Kidney (tissue), 14 donors: ENCODE data around the gene BABAM2. TPM values are rescaled to one million over a fixed set of nuclear protein-coding genes. Genes with fewer than 3 reads are reported as not detected.
A peak's percentile ranks its signal among the peaks of the same experiment; 100 is the strongest.

ENCODE experiments used
- DNase-seq, 5 donors: peaks; one replicate each; pipeline ENCODE4 v3.0.0-alpha.2; 2013 to 2020
- FAIRE-seq: peaks from 2 replicates; lab custom pipeline; 2012; peaks lifted over from hg19 to GRCh38; lab: Jason Lieb, UNC
- H3K27ac ChIP-seq, 2 donors: one replicate each; pipeline ENCODE4 v1.7.0; 2013; ENCODE audit warnings: low read depth in 2 of 2, low read length in 2 of 2, inconsistent platforms in 1 of 2
- H3K27me3 ChIP-seq: one replicate; pipeline ENCODE4 v1.7.1; 2013; ENCODE audit warnings: low read length, inconsistent platforms; ENCODE audit not compliant: control insufficient read depth, insufficient read depth
- H3K36me3 ChIP-seq, 3 donors: one replicate each; pipeline versions ENCODE4 v1.7.0 to v1.7.1; 2013; ENCODE audit warnings: low read length in 3 of 3, control low read depth in 1 of 3, inconsistent platforms in 1 of 3; ENCODE audit not compliant: insufficient read depth in 3 of 3, control insufficient read depth in 2 of 3
- H3K4me1 ChIP-seq, 3 donors: one replicate each; pipeline versions ENCODE4 v1.7.0 to v1.7.1; 2013; ENCODE audit warnings: low read length in 3 of 3, inconsistent platforms in 1 of 3, low read depth in 1 of 3; ENCODE audit not compliant: control insufficient read depth in 2 of 3, insufficient read depth in 2 of 3
- H3K4me3 ChIP-seq, 3 donors: one replicate each; pipeline versions ENCODE4 v1.7.0 to v1.8.1; 2013; ENCODE audit warnings: low read length in 3 of 3, control low read depth in 1 of 3, inconsistent platforms in 1 of 3
- H3K9ac ChIP-seq, 3 donors: one replicate each; pipeline versions ENCODE4 v1.7.0 to v1.7.1; 2013; ENCODE audit warnings: low read length in 3 of 3, control low read depth in 1 of 3, inconsistent platforms in 1 of 3
- H3K9me3 ChIP-seq, 3 donors: one replicate each; pipeline versions ENCODE4 v1.7.0 to v1.7.1; 2013; ENCODE audit warnings: low read length in 3 of 3, control low read depth in 1 of 3, inconsistent platforms in 1 of 3; ENCODE audit not compliant: control insufficient read depth in 2 of 3, insufficient read depth in 1 of 3
- CTCF ChIP-seq: IDR thresholded peaks from 3 replicates; pipeline ENCODE4 v1.5.1; 2012; ENCODE audit warnings: mild to moderate bottlenecking, moderate library complexity, borderline replicate concordance; ENCODE audit not compliant: insufficient read depth; ENCODE audit errors: extremely low read depth
- intact Hi-C: fragments of 100-400 bp; cut with DNase I; formaldehyde crosslinking; loops from one replicate; pipeline ENCODE4 v1.11.1; 2022
- polyA plus RNA-seq: library from polyadenylated mRNA; stranded (reverse); fragments of 350-450 nt; fragmentation: Illumina TruSeq; extraction: RNeasy Lipid Tissue Mini Kit (QIAGEN cat#74804); gene quantifications from one replicate; pipeline ENCODE4 v1.2.3, GENCODE V29; 2014; ENCODE audit warnings: low read depth, low replicate concordance; ENCODE audit not compliant: insufficient read depth
- total RNA-seq: library from RNA; stranded (reverse); fragmentation: NEBNext Ultra II Directional; extraction: Animal tissue kit (Norgen Biotek cat#: 25700); gene quantifications from one replicate; pipeline ENCODE4 v1.2.1, GENCODE V29; 2021
- donor health status: control.
- donor health status: control.
- donor health status: control.
- donor health status: control.
- donor health status: control.
- donor health status: DM: yes; HTN: yes; CAD: no.
- donor health status: Normal renal cell carcinoma (clear cell type).

Gene BABAM2
- total and polyA plus RNA-seq, 2 donors from 2014 or later = 68.4 to 74.1 TPM

GRCh38 chr2:27914041-27914804, 23.7 kb downstream of the BABAM2 start:
- Histone ChIP-seq H3K27me3 (no peaks in the 10 kb centered on the region), H3K9me3 (no peaks in the 10 kb centered on the region), H3K4me1 (peaks cover 0 to 19% (median 8%) of the 10 kb centered on the region in 3 donors), H3K4me3 (no peak overlapping the region), H3K36me3 (no peaks in the 10 kb centered on the region), H3K9ac (no peak overlapping the region), H3K27ac (peak overlapping the region in 1 of 2 donors; percentile 95)
- DNase-seq (no peak), FAIRE-seq (no peak)
- intact Hi-C loops = no loop called here
- no peak for TF ChIP-seq CTCF

GRCh38 chr2:27914805-27915175, 24.3 kb downstream of the BABAM2 start:
- DNase-seq (no peak), FAIRE-seq (no peak)
- H3K27ac ChIP-seq = peak overlapping the region; percentile 48 to 95

GRCh38 chr2:27915191-27915590, 24.7 kb downstream of the BABAM2 start:
- no peak for TF ChIP-seq CTCF
- intact Hi-C loops = no loop called here
- FAIRE-seq = peak; percentile 3
- H3K4me3 ChIP-seq = no peak overlapping the region
- H3K9me3 ChIP-seq = no peaks in the 10 kb centered on the region
- peaks cover 0 to 19% (median 8%) of the 10 kb centered on the region in 3 donors for H3K4me1 ChIP-seq
- DNase-seq = no peak
- H3K36me3 ChIP-seq = no peaks in the 10 kb centered on the region
- no peak overlapping the region for H3K9ac ChIP-seq
- H3K27me3 ChIP-seq = no peaks in the 10 kb centered on the region
- peak overlapping the region; percentile 48 to 95 for H3K27ac ChIP-seq

More at GRCh38 chr2:27914805-27915175, 24.3 kb downstream of the BABAM2 start:
- TF ChIP-seq CTCF = no peak
- Histone ChIP-seq H3K4me3 (no peak overlapping the region), H3K9ac (no peak overlapping the region), H3K9me3 (no peaks in the 10 kb centered on the region), H3K36me3 (no peaks in the 10 kb centered on the region), H3K4me1 (peaks cover 0 to 19% (median 8%) of the 10 kb centered on the region in 3 donors), H3K27me3 (no peaks in the 10 kb centered on the region)
- intact Hi-C loops = no loop called here

GRCh38 chr2:27915874-27916273, 25.3 kb downstream of the BABAM2 start:
- Histone ChIP-seq H3K9me3 (no peaks in the 10 kb centered on the region), H3K4me3 (no peak overlapping the region), H3K9ac (peak overlapping the region in 1 of 3 donors; percentile 3), H3K27me3 (no peaks in the 10 kb centered on the region), H3K4me1 (peaks cover 0 to 23% (median 8%) of the 10 kb centered on the region in 3 donors), H3K27ac (peak overlapping the region; percentile 72 to 95), H3K36me3 (no peaks in the 10 kb centered on the region)
- DNase-seq = no peak
- intact Hi-C loops = no loop called here
- no peak for FAIRE-seq
- TF ChIP-seq CTCF = no peak
